ENCODE results near the gene CLTA.
"Not testable (repeated sequence)": the region's sequence is repeated elsewhere in the genome, so short reads cannot be mapped to it uniquely, and the experiment has no call there.

CLTA gene

GRCh38 chr9:36158122-36158521, 32.6 kb upstream of the CLTA start:
- no peak for DNase-seq (ENCODE audit: low read depth, low spot score)

DNA sequence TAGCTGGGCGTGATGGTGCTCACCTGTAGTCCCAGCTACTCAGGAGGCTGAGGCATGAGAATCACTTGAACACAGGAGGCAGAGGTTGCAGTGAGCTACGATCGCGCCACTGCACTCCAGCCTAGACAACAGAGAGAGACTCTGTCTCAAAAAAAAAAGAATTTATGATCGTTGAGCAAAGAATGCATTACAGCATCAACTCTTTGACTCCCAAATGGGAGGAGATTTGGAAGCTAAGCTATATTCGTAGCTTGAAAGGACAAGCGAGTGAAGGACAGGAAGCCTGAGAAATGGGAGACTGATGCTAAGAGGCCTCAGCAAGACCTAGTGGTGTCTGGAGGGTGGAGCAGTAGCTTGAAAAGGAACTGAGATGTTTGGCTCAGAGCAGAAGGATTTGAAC, 31.8 kb upstream of the CLTA start:
- no peak for DNase-seq (ENCODE audit: low read depth, low spot score)

GRCh38 chr9:36159509-36159908, 31.2 kb upstream of the CLTA start:
- not testable (repeated sequence) for DNase-seq (ENCODE audit: low read depth, low spot score)

DNA sequence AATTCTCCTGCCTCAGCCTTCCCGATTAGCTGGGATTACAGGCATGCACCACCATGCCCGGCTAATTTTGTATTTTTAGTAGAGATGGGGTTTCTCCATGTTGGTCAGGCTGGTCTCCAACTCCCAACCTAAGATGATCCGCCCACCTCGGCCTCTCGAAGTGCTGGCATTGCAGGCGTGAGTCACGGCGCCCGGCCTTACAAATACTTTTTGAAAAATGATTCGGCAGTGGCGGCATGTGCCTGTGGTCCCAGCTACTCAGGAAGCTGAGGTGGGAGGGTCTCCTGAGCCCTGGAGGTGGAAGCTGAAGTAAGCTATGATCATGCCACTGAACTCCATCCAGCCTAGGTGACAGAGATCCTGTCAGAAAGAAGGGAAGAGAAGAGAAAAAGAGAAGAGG, 30.6 kb upstream of the CLTA start:
- DNase-seq (ENCODE audit: low read depth, low spot score): not testable (repeated sequence)

- DNase-seq (ENCODE audit: low read depth, low spot score): no peak
Observed at GRCh38 chr9:36161187-36161586, 29.5 kb upstream of the CLTA start.

DNA sequence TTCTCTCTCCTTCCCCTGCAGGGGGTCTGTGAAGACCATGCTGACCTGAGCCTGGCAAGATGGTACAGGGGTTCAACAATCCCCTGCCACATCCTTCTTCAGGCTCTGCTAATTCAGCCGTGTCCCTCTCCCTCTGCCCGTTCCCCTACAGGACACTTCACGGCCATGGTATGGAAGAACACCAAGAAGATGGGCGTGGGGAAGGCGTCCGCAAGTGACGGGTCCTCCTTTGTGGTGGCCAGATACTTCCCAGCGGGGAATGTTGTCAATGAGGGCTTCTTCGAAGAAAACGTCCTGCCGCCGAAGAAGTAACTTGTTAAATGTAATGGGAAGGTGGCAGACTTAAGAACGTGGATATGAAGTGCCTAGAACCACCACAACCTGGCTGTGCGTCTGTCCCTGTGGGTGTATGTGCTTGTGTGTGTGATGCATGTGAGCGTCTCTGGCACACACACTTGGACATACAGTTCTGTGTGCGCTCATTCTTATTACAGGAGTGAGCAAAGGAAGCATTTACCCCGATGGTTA, 28.4 kb upstream of the CLTA start:
- no peak for DNase-seq (ENCODE audit: low read depth, low spot score)

- DNase-seq (ENCODE audit: low read depth, low spot score): no peak
Observed at GRCh38 chr9:36163049-36163785, 27.5 kb upstream of the CLTA start.

GRCh38 chr9:36163786-36164170, 26.9 kb upstream of the CLTA start:
- no peak for DNase-seq (ENCODE audit: low read depth, low spot score)

- no peak for DNase-seq (ENCODE audit: low read depth, low spot score)
Observed at GRCh38 chr9:36164372-36164771, 26.3 kb upstream of the CLTA start.

DNA sequence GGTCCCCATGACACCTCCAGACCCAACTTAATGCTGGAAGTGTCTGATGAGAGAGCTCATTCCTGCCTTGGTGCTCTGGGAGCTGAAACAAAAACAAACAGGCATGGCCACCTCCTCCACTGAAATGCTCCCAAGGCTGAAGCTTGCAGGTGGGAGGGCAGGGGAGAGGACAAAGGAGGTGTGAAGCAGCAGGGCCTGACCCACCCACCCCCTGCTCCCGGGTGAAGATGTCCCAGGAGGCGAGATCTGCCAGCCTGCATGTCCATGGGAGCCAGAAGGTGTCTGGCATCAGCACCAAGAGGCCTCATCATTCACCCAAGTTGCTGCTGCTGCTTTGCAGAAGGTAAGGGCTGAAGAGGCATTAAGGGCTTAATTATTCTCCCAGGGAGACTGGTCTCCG, 25.7 kb upstream of the CLTA start:
- no peak for DNase-seq (ENCODE audit: low read depth, low spot score)

DNA sequence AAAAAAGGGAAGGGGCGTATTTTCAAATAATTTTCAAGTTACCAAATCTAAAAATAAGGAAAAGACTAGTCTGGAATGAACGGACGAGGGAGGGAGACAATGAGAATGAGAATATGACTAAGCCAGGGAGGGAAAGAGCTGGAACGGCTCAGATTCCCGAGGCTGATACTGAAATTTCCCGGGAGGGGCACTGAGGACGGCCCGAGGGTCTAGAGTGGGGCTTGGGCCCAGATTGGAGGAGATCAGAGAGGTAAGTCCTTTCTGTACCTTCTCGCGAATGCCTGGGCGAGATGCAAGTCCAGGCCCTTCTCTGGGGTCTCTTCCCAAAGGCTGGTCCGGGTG, 24.9 kb upstream of the CLTA start:
- no peak for DNase-seq (ENCODE audit: low read depth, low spot score)

- DNase-seq (ENCODE audit: low read depth, low spot score): peak; percentile 61
Observed at GRCh38 chr9:36166168-36166927, 24.4 kb upstream of the CLTA start.

- DNase-seq (ENCODE audit: low read depth, low spot score): no peak
Observed at GRCh38 chr9:36169166-36169565, 21.6 kb upstream of the CLTA start, which contains the start of gene CCIN. Gene CCIN, plus strand, starts transcription at chr9:36169388. Its CDS starts 115 bp downstream, at chr9:36169503.

- DNase-seq (ENCODE audit: low read depth, low spot score): no peak
Observed at GRCh38 chr9:36169708-36170107, 21.0 kb upstream of the CLTA start.

DNA sequence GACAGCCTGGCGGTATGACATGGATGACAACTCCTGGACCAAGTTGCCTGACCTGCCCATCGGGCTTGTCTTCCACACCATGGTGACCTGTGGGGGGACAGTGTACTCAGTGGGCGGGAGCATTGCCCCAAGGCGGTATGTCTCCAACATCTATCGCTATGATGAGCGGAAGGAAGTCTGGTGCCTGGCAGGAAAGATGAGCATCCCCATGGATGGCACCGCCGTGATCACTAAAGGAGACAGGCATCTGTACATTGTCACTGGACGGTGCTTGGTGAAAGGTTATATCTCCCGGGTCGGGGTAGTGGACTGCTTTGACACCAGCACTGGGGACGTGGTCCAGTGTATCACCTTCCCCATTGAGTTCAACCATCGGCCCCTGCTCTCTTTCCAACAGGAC, 20.2 kb upstream of the CLTA start:
- no peak for DNase-seq (ENCODE audit: low read depth, low spot score)

DNA sequence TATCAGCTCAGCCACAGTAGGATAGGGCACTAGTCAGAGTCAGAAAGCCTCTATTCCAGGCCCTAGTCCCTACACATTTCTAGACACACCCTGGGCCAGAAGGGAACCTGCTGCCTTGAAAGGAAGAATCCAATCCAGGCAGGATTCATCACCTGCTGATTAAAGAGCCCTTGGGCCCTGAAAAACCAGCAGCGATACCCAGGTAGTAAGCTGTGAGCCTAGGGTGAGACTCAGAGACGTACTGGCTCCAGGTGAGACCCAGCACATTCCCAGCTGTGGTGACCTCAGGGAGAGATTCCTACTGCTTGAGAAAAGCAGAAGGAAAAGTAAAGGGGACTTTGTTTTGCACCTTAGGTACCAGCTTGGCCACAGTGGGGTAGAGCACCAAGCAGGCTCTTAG, 16.9 kb upstream of the CLTA start:
- no peak for DNase-seq (ENCODE audit: low read depth, low spot score)

DNA sequence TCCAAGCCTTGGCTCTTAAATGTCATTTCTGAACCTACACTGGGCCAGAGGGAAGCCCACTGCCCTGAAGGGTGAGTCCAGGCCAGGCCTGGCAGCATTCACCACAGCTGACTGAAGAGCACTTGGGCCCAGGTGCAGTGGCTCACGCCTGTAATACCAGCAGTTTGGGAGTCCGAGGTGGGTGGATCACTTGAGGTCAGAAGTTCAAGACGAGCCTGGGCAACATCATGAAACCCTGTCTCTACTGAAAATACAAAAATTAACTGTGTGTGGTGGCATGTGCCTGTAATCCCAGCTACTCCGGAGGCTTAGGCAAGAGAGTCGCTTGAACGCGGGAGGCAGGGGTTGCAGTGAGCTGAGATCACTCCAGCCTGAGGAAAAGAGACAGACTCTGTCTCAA, 16.4 kb upstream of the CLTA start:
- DNase-seq (ENCODE audit: low read depth, low spot score): no peak

GRCh38 chr9:36174731-36175130, 16.0 kb upstream of the CLTA start:
- DNase-seq (ENCODE audit: low read depth, low spot score): no peak

DNA sequence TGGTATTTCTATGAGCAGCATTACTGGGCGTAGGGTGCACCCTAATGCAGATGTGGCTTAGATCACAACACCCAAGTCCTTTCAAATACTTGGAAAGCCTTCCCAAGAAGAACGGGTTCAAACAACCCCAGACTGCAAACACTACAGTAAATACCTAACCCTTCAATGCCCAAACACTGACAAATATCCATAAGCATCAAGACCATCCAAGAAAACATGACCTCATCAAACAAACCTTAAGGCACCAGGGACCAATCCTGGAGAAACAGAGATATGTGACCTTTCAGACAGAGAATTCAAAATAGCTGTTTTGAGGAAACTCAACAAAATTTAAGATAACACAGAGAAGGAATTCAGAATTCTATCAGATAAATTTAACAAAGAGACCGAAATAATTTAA, 15.5 kb upstream of the CLTA start:
- not testable (repeated sequence) for DNase-seq (ENCODE audit: low read depth, low spot score)

DNA sequence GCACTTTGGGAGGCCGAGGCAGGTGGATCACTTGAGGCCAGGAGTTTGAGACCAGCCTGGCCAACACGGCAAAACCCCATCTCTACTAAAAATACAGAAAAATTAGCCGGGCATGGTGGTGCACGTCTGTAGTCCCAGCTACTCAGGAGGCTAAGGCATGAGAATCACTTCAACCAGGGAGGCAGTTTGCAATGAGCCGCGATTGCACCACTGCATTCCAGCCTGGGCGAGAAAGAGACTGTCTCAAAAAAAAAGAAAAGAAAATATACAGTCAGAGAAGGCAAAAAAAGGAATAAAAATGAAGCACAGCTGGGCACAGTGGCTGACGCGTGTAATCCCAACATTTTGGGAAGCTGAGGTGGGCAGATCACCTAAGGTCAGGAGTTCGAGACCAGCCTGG, 14.2 kb upstream of the CLTA start:
- DNase-seq (ENCODE audit: low read depth, low spot score): not testable (repeated sequence)

- DNase-seq (ENCODE audit: low read depth, low spot score): no peak
Observed at GRCh38 chr9:36177571-36177970, 13.2 kb upstream of the CLTA start.

- DNase-seq (ENCODE audit: low read depth, low spot score): not testable (repeated sequence)
Observed at GRCh38 chr9:36180243-36180642, 10.5 kb upstream of the CLTA start.

DNA sequence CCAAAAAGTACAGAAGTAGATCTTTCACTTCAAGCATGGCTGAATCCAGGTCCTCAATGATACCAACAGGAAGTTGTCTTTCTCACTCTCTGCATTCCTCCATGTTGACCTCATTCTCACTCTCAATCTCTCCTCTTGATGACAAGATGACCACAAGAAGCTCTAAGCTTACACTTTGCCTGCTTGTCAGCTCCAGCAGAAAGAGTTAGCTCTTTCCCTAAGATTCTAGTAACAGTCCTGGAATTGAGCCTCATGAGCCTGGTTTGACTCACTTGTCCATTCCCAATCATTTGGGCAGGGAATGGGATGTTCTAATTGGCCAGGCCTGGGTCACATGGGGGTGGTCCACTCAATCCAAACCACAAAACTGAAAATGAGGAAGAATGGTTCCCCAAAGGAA, 3.3 kb upstream of the CLTA start:
- DNase-seq (ENCODE audit: low read depth, low spot score): no peak
